H9 (cell line): ENCODE data around the gene ATRNL1. TPM values are rescaled to one million over a fixed set of nuclear protein-coding genes. Genes with fewer than 3 reads are reported as not detected.

Experiments used
- DNase-seq: peaks from one replicate; pipeline ENCODE4 v3.0.0-alpha.2; 2017
- H2AFZ ChIP-seq: one replicate; pipeline ENCODE4 v1.6.1; 2013; ENCODE audit warnings: mild to moderate bottlenecking, low read length, control low read depth, moderate library complexity
- H2AK5ac ChIP-seq: 2 replicates; pipeline ENCODE4 v1.6.1; 2013; ENCODE audit warnings: low read length, control low read depth, mixed read lengths; ENCODE audit not compliant: insufficient read length
- H2BK120ac ChIP-seq: one replicate; pipeline ENCODE4 v1.6.1; 2013; ENCODE audit warnings: low read depth, mild to moderate bottlenecking, low read length, control low read depth, inconsistent platforms; ENCODE audit not compliant: poor library complexity, severe bottlenecking
- H2BK12ac ChIP-seq: 2 replicates; pipeline ENCODE4 v1.6.1; 2013; ENCODE audit warnings: low read length, control low read depth, mixed read lengths, low read depth; ENCODE audit not compliant: insufficient read length
- H2BK15ac ChIP-seq: 2 replicates; pipeline ENCODE4 v1.6.1; 2013; ENCODE audit warnings: low read depth, low read length, control low read depth
- H2BK20ac ChIP-seq: one replicate; pipeline ENCODE4 v1.6.1; 2013; ENCODE audit warnings: low read depth, mild to moderate bottlenecking, low read length, control low read depth, inconsistent platforms; ENCODE audit not compliant: poor library complexity, severe bottlenecking
- H2BK5ac ChIP-seq: 2 replicates; pipeline ENCODE4 v1.6.1; 2013; ENCODE audit warnings: low read length, control low read depth, mixed read lengths; ENCODE audit not compliant: insufficient read length
- H3K14ac ChIP-seq: 2 replicates; pipeline ENCODE4 v1.6.1; 2013; ENCODE audit warnings: low read length, control low read depth; ENCODE audit not compliant: insufficient read depth
- H3K18ac ChIP-seq: 2 replicates; pipeline ENCODE4 v1.6.1; 2013; ENCODE audit warnings: low read depth, mild to moderate bottlenecking, mixed read lengths, low read length, control low read depth; ENCODE audit not compliant: insufficient read length
- H3K23ac ChIP-seq: 2 replicates; pipeline ENCODE4 v1.6.1; 2013; ENCODE audit warnings: low read length, control low read depth, mixed read lengths, low read depth; ENCODE audit not compliant: insufficient read length
- H3K23me2 ChIP-seq: 2 replicates; pipeline ENCODE4 v1.6.1; 2013; ENCODE audit warnings: low read depth, mild to moderate bottlenecking, mixed read lengths, low read length, control low read depth; ENCODE audit not compliant: insufficient read length, poor library complexity, severe bottlenecking
- H3K27ac ChIP-seq: 2 replicates; pipeline ENCODE4 v1.5.1; 2013; ENCODE audit warnings: low read length, control low read depth, mixed read lengths, low read depth; ENCODE audit not compliant: insufficient read length
- H3K27me3 ChIP-seq: 2 replicates; pipeline ENCODE4 v1.6.1; 2013; ENCODE audit warnings: low read length, control low read depth, inconsistent platforms; ENCODE audit not compliant: insufficient read depth
- H3K4ac ChIP-seq: 2 replicates; pipeline ENCODE4 v1.6.1; 2013; ENCODE audit warnings: low read depth, mild to moderate bottlenecking, control low read depth, inconsistent platforms, low read length, moderate library complexity
- H3K4me1 ChIP-seq: 2 replicates; pipeline ENCODE4 v1.6.1; 2013; ENCODE audit warnings: low read length, control low read depth, inconsistent platforms; ENCODE audit not compliant: insufficient read depth
- H3K4me2 ChIP-seq: 2 replicates; pipeline ENCODE4 v1.6.1; 2013; ENCODE audit warnings: low read length, control low read depth, mixed read lengths; ENCODE audit not compliant: insufficient read length, insufficient read depth
- H3K56ac ChIP-seq: 2 replicates; pipeline ENCODE4 v1.6.1; 2013; ENCODE audit warnings: low read depth, mild to moderate bottlenecking, mixed read lengths, low read length, control low read depth; ENCODE audit not compliant: insufficient read length
- H3K79me1 ChIP-seq: 2 replicates; pipeline ENCODE4 v1.6.1; 2013; ENCODE audit warnings: low read depth, mild to moderate bottlenecking, moderate library complexity, low read length, control low read depth, inconsistent platforms; ENCODE audit not compliant: insufficient read depth, poor library complexity, severe bottlenecking
- H3K79me2 ChIP-seq: 2 replicates; pipeline ENCODE4 v1.6.1; 2013; ENCODE audit warnings: low read length, control low read depth, inconsistent platforms; ENCODE audit not compliant: insufficient read depth
- H3K9ac ChIP-seq: 2 replicates; pipeline ENCODE4 v1.6.1; 2013; ENCODE audit warnings: low read length, control low read depth, mixed read lengths; ENCODE audit not compliant: insufficient read length; ENCODE audit errors: extremely low read depth
- H3K9me3 ChIP-seq: one replicate; pipeline ENCODE4 v1.6.1; 2013; ENCODE audit warnings: low read depth, low read length, inconsistent platforms; ENCODE audit not compliant: control insufficient read depth
- H3T11ph ChIP-seq: one replicate; pipeline ENCODE4 v1.6.1; 2013; ENCODE audit warnings: mild to moderate bottlenecking, low read length, control low read depth, inconsistent platforms
- H4K20me1 ChIP-seq: one replicate; pipeline ENCODE4 v1.6.1; 2013; ENCODE audit not compliant: control insufficient read depth, insufficient read length, insufficient read depth
- H4K5ac ChIP-seq: 2 replicates; pipeline ENCODE4 v1.6.1; 2013; ENCODE audit warnings: low read depth, mild to moderate bottlenecking, mixed read lengths, low read length, control low read depth; ENCODE audit not compliant: insufficient read length
- H4K8ac ChIP-seq: replicated peaks from 2 replicates; pipeline ENCODE4 v1.6.1; 2013; ENCODE audit warnings: low read length, control low read depth, mixed read lengths, low read depth; ENCODE audit not compliant: insufficient read length
- H4K91ac ChIP-seq: 2 replicates; pipeline ENCODE4 v1.6.1; 2013; ENCODE audit warnings: low read depth, mild to moderate bottlenecking, moderate library complexity, mixed read lengths, low read length, control low read depth; ENCODE audit not compliant: insufficient read length
- H3K27ac Mint-ChIP-seq, 3 experiments: 2 replicates in 2 of 3; 3 replicates in 1 of 3; pipeline ENCODE4 v1.8.0; 2020 to 2021; ENCODE audit warnings: mixed read lengths in 3 of 3, mild to moderate bottlenecking in 1 of 3, moderate library complexity in 1 of 3
- H3K27me3 Mint-ChIP-seq: 2 replicates; pipeline ENCODE4 v1.8.0; 2021; ENCODE audit warnings: low read depth, mild to moderate bottlenecking, moderate library complexity, mixed read lengths
- H3K36me3 Mint-ChIP-seq, 3 experiments: 2 replicates in 2 of 3; 3 replicates in 1 of 3; pipeline ENCODE4 v1.8.0; 2020 to 2021; ENCODE audit warnings: low read depth in 3 of 3, mixed read lengths in 3 of 3; ENCODE audit not compliant: insufficient read depth in 1 of 3
- H3K4me1 Mint-ChIP-seq, 2 experiments: 2 replicates each; pipeline ENCODE4 v1.8.0; 2020; ENCODE audit warnings: mixed read lengths in 2 of 2
- H3K4me3 Mint-ChIP-seq, 2 experiments: 2 replicates in 1 of 2; 3 replicates in 1 of 2; pipeline ENCODE4 v1.8.0; 2020 to 2021; ENCODE audit warnings: mild to moderate bottlenecking in 2 of 2, mixed read lengths in 2 of 2, moderate library complexity in 1 of 2
- H3K9me3 Mint-ChIP-seq, 2 experiments: 2 replicates in 1 of 2; 3 replicates in 1 of 2; pipeline ENCODE4 v1.8.0; 2020; ENCODE audit warnings: mild to moderate bottlenecking in 2 of 2, mixed read lengths in 2 of 2, moderate library complexity in 1 of 2
- CTCF ChIP-seq: fragments of 200-600 bp; sonication (generic); conservative IDR thresholded peaks from 3 replicates; pipeline ENCODE4 v1.8.0; 2021; ENCODE audit warnings: antibody characterized with exemption, mild to moderate bottlenecking
- total RNA-seq: library from RNA; stranded (reverse); gene quantifications from 2 replicates; pipeline ENCODE4 v1.2.1, GENCODE V29; 2021

Gene ATRNL1
- total RNA-seq, 1 experiment from 2014 or later = 9.2 TPM

- Histone ChIP-seq H3K9me3 (no peaks in the 10 kb centered on the region), H2AK5ac (no peak overlapping the region), H3K4ac (no peak overlapping the region), H4K8ac (no peak overlapping the region), H3K18ac (no peak overlapping the region), H4K5ac (no peak overlapping the region), H3K27me3 (no peaks in the 10 kb centered on the region), H2BK5ac (no peak overlapping the region), H3K79me2 (no peaks in the 10 kb centered on the region), H3K79me1 (no peaks in the 10 kb centered on the region), H2BK12ac (no peak overlapping the region), H3K56ac (no peak overlapping the region), H2BK20ac (no peak overlapping the region), H4K20me1 (no peaks in the 10 kb centered on the region), H2BK120ac (no peak overlapping the region), H3K23me2 (no peaks in the 10 kb centered on the region), H3K27ac (no peak overlapping the region), H3K14ac (no peak overlapping the region), H4K91ac (no peak overlapping the region), H3K4me2 (no peak overlapping the region), H3K9ac (no peak overlapping the region), H2BK15ac (no peak overlapping the region), H3K4me1 (no peaks in the 10 kb centered on the region), H2AFZ (no peak overlapping the region), H3K23ac (no peak overlapping the region), H3T11ph (no peak overlapping the region)
- no peak overlapping the region for H3K4me3 Mint-ChIP-seq
- peaks cover 5 to 19% (median 7%) of the 10 kb centered on the region in 3 experiments for H3K36me3 Mint-ChIP-seq
- no peak for DNase-seq
- H3K9me3 Mint-ChIP-seq = peaks cover 24 to 29% of the 10 kb centered on the region in 2 experiments
- no peaks in the 10 kb centered on the region for H3K4me1 Mint-ChIP-seq
- no peak overlapping the region for H3K27ac Mint-ChIP-seq
- no peak for TF ChIP-seq CTCF
- peaks cover 2% of the 10 kb centered on the region; the same call in 1 of the 2 replicates for H3K27me3 Mint-ChIP-seq
Measured at GRCh38 chr10:115539142-115539762, 446.1 kb downstream of the ATRNL1 start.
